ENCODE data around the gene C13orf42.
"Not testable (repeated sequence)": the region's sequence is repeated elsewhere in the genome, so short reads cannot be mapped to it uniquely, and the experiment has no call there.

The C13orf42 gene

DNA sequence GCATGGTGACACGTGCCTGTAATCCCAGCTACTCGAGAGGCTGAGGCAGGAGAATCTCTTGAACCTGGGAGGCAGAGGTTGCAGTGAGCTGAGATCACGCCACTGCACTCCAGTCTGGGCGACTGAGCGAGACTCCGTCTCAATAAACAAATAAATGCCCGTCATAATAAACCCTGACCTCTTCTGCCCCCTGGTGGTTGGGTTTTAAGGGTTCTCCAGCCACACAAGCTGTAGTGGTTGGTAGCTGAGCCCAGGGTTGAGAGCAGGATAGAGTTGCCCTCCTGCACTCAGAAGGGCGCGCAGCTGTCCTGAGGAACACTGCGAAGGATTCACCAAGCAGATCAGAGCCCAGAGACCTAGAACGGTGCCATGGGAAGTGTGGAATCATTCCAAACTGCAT lies 9.8 kb upstream of the C13orf42 start:
- ATAC-seq = not testable (repeated sequence)

DNA sequence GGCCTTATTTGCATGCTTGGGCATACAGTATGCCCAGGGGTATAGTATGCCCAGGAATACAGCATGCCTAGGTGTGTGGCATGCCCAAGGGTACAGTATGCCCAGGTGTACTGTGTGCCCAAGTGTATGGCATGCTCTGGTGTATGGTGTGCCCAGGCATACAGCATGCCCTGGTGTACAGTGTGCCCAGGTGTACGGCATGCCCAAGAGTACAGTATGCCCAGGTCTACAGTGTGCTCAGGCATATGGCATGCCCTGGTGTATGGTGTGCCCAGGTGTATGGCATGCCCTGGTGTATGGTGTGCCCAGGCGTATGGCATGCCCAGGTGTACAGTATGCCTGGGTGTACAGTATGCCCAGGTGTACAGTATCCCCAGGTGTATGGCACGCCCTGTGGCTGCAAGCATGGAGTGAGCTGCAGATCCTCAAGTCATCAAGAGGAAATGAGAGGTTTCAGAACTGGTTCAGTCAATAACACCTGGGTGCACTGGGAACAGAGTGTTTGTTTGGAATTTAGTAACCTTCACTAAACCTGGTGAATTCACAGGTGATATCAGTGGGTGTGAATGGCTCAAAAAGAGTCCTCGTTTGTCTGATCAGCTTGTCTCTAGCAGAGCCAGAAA lies 7.8 kb upstream of the C13orf42 start:
- no peak for ATAC-seq

DNA sequence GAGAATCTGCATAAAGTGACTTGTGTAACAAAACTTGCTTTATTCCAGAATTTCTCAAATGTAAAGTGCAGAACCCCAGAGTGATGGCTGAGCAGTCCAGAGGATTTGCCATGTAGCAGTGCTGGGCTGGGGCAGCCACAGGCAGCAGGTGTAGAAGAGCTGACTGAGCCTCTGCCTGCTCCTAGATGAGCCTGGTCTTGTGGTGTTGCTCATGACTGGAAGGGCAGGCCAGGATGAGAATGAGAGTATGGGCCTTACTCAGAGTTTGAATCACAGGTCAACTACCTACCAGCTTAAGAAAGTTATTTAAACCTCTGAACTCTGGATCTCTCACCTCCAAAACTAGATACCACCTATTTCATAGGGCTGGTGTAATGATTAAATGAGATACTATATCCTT lies 2.9 kb upstream of the C13orf42 start:
- no peak for ATAC-seq

DNA sequence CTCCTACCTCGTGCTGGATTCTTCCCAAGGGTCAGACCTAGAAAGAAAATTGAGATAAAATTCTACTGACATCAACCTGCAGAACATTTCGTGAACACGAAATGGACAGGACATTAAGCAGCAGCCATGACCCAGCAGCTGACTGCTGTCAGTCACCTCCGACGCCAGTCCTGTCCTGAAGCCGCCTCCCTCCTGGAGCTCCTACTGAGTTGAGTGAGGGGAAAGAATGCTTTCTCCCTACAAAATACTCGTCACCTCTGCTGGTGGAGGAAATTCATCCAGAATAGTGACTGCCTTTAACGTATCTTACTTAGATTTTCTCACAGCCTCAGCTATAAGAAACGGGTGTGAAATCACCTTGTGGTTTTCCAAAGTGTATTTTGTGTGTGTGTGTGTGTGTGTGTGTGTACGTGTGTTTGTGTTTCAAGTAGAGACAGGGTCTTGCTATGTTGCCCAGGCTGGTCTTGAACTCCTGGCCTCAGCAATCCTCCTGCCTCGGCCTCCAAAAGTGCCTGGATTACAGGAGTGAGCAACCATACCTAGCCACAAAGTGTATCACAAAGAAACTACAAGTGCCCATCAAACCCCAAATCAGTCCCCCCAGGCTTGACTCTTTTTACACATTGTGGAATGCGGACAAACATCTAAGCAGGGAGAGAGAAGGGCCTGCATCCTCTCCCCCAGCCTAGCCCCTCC lies 2.3 kb upstream of the C13orf42 start:
- no peak for ATAC-seq

DNA sequence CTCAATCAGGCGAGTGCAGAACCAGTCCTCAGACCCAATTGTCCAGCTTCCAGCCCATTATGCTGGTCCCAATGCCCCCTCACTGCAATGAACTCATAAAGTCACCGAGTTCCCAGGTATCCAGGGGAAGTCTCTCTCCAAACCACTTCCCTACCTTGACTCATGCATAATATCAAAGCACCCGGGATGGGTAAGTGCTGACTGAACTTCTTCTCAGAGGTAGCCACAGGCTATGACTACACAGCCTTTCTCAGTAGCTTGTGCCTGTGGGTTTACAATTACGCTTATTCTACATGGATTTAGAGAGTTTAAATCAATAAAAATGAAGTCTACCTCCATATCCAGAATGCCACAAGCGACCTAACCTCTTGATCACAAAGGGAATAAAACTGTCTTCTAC lies 1.7 kb upstream of the C13orf42 start:
- ATAC-seq = no peak

DNA sequence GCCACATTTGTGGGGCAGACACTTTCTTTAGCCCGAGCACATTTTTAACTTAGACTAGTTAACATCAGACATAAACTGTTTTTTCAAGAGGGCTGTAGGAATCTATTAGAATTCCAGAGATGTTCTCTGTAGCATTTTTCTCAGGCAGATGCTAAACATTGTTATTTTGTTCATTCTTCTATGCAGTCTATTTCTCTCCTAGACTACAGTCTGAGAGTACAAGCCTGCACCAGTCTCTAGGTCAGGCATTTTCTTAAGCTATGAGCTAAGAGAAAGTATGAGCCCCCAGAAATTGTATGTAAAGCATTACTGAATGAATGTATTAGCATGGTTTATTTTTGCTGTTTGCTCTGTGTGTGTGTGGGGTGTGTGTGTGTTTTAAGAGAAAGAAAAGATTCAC lies 923 bp upstream of the C13orf42 start:
- no peak for ATAC-seq

DNA sequence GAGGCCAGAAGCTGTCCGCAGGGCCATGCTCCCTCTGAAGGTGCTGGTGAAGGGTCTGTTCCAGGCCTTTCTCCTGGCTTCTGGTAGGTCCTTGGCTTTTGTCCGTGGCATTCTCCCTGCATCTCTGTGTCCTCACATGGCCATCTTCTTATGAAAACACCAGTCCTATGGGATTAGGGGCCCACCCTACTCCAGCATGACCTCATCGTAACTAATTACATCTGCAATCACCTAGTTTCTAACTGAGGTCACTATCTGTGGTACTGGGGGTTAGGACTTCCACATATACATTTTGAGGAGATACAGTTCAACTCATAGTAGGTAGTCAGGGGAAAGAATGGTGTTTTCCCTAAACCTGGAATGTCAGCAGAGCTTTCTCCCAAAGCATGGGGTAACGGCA lies 3.1 kb downstream of the C13orf42 start:
- no peak for ATAC-seq

DNA sequence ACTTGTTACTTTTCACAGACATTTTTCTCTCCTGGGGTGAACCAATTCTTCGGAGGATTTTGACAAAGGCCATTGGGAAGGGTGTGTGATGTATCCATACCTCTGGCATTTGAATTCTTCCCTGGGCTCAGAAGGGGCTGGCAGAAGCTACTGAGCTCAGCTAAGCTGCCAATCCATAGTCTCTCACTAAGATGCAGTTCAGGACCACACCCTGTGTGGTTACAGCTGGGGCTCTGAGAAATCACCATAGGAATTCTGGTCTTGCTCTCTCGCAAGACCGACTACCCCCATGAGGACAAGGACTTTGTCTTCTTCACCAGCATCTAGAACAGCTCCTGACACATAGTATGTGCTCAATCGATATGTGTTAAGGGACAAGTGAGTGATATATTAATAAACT lies 6.0 kb downstream of the C13orf42 start:
- no peak for ATAC-seq

DNA sequence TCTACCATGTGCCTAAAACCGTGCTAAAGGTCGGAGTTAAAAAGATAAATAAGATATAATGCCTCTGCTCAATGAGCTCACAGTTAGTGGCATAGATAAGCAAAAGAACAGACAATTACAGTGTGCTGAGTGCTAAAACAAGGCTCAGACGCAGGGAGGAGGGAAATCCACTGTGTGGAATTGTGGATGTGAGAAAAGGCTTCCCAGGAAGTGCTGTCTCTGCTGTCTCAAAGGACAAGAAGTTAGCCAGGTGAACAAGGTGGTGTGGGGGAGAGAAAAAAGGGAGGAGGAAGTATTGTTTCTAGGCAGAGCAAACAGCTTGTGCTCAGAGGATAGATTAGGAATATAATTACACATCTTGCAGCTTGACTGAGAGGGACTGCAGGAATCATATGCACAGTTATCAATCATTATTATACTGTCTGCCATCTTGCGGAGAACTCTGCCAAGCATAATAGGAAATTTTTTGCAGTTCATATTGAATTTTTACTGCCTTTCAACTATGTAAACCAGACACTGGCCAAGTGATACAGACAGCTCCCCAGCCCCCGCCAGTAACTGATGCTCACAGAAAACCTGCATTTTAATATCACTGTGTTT lies 9.3 kb downstream of the C13orf42 start:
- ATAC-seq = no peak

DNA sequence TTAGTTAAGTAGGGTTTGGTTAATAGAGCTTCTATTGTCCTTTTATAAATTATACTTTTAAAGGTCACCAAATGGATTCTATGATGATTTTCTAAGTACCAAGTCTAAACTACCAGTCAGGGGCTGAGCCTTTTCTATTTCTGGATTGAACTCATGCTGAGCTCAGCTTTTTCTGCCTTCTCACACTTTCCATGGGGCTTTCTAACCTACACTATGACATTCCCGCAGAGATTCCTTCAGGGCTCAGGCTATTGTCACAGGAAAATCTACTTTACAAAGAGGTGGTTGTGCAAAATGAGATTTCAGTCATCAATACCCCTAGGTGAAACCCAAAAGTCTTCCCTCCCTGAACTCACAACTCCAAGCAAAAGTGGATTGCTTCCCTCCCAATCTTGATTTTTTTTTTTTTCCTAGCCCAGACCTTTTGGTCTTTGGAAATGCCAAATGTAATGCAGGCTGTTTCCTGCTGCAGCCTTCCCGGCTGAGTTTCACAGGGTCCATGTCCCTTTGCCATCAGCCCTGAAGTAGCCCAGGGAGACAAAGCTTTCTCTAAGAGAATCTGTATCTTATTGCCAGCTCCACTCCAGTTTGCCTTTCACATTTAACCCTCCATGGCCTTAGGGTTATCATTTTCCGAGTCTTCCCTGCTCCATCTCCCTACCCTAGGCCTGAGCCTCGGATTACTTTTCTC lies 13.6 kb downstream of the C13orf42 start:
- no peak for ATAC-seq

DNA sequence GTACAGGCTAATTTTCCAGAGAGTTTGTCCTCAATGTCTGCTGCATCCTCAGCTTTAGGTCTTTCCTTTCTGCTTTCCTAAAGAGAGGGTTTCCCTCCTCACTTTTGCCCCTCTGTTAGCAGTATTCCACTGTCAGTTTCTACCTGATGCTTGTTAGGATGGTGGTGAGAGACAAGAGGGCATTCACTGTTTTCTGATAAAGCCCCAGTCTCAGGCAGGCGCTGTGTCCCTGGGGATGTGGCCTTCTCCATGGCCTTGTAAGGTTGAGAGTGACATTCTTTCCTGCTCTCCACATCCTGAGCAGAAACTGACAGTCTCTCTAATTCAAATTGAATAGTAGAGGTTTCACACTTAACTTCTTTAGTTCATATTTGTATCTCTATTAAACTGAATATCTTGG lies 14.9 kb downstream of the C13orf42 start:
- ATAC-seq = no peak

DNA sequence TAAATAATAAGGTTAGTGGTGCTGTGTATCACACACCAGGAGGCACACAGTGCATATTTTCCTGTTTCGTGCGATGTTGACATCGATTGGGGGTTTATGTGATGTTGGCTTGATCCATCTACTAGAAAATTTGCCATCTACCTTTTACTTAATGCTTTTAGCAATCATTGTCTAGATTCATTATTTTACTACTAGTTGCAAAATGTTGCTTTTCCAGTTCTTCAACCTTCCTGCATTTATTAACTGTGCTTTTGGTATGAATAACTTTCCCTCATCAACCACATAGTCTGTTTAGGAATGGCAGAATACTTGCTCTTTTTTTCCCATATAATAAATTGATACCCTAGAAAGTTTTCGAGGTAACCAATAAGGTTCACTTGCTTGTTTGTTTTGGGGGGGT lies 17.5 kb downstream of the C13orf42 start:
- ATAC-seq = no peak

DNA sequence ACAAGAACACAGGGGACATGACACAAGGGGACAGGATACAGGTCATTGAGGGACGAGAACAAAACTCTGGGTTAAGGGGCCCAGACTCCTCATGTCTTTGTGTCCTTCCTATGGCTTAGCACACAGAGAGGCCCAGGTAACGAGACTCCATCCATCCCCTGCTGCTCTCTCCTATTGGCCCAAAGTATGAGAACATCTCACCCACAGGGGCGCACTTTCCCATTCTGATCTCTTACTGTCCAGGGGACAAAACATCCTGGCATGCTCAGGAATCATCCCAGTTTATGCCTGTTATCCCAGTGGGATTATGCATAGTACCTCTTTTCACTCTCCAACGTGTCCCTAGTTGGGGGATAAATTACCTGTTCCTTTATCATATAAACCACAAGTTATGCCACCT lies 19.2 kb downstream of the C13orf42 start:
- no peak for ATAC-seq

DNA sequence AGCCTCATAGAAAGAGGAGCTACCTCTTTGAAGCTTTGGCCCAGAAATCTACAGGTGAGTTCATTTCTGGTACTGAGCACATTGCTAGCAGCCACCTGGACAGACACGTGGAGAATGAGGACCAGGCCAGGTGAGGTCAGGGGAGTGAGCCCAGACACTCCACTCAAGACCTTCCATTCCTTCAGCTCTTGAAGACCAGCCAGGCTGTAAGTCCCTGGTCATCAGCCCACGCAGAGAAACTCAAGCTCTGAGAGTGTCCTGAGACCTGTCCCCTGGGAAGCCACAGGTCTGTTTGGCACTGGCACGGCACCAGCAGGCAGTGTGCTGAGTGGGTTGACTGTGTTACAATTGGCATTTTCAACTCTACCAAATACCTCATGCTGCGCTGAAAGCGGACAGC lies 27.4 kb downstream of the C13orf42 start:
- ATAC-seq = no peak

DNA sequence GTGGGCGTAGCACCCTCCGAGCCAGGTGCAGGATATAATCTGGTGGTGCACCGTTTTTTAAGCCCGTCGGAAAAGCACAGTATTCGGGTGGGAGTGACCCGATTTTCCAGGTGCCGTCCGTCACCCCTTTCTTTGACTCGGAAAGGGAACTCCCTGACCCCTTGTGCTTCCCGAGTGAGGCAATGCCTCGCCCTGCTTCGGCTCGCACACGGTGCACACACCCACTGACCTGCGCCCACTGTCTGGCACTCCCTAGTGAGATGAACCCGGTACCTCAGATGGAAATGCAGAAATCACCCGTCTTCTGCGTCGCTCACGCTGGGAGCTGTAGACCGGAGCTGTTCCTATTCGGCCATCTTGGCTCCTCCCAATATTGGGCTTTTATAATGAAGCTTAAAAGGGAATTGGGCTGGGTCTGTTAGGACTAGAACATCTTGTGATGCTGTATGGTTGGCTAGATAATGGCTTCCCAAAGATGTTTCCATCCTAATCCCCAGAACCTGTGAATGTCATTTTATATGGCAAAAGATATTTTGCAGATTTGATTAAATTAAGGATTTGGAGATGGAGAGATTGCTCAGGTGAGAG lies 30.5 kb downstream of the C13orf42 start:
- not testable (repeated sequence) for ATAC-seq

DNA sequence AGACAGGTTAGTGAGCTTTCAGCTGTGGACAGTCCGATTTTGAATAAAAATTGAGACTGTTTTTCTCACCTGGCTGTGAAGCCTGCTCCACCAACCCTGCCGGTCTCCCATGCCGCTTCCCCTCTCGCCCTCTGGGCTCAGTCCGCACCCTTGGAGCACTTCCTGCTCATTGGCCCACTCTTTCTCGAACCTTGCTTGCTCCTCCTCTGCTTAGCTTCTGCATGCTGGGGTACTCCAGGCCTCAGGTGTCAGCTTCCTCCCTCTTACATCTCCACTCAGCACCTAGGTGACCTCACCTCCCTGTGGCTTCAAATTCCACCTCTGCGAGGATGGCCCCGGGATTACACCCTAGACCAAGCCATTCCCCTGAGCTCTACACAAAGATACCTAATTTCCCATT lies 39.6 kb downstream of the C13orf42 start:
- no peak for ATAC-seq

DNA sequence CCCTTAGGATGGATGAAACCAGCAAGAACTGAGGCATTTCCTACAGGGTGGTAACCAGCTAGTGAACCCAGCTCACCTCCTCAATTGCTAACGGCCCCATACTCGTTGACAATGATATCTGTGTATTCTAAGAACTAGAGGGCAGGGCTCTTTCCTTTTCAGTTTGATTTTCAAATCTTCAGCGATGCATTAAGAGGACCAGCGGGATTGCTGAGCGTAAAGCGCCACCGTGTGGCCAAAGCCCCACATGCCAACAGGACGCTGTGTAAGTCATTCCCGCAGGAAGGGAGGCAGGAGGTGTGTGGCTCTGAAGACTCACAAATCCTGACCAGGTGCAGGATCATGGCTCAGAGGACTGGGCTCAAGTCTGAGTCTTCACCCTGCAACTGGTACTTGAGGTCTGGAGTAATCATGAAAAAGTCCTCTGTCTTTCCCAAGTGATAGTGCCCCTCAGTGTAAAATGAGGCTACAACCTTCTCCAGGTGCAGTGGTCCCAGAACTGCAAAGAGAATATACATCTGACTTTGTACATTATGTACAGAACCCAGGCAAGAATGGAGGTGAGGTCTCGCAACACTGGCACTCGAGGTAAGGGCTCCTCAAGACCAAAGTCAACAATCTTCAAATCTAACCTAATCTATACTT lies 40.9 kb downstream of the C13orf42 start:
- peak; percentile 82 to 87 for ATAC-seq

DNA sequence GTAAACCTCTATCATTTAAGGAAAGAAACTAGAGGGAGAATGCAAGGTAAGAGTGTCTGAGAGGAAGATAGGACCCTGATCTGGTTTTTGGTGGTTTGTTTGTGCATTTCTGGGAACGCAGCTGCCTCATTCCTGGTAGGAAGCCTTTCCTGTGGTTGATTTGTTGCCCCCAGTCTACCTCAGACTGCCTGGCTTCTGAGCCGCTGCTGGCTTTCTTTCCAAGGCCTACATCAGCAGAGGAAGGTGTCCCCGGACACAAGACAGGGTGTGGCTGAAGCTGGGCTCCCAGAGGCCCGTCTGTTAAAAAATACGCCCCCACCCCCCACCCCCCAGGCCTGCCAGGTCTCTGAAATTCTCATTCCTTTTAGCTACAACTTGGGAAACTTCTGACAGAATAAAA lies 42.6 kb downstream of the C13orf42 start:
- ATAC-seq = no peak

DNA sequence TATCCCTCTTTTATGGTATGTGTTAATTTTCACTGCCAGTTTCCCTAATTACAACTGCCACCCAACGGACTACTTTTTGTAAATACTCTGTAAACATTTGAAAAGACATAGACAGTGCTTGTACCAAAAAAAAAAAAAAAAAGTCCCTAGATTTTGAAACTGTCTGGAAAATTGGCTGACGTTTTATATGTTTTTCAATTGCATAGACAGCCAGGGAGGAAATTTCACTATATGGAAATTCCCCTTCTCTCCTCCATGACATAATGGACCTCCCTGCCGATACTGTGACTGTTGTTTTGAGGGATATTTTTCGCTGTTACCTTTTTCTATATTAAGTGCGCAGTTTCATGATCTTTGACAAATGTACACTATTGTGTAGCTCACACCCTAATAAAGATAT lies 43.4 kb downstream of the C13orf42 start:
- ATAC-seq = no peak

DNA sequence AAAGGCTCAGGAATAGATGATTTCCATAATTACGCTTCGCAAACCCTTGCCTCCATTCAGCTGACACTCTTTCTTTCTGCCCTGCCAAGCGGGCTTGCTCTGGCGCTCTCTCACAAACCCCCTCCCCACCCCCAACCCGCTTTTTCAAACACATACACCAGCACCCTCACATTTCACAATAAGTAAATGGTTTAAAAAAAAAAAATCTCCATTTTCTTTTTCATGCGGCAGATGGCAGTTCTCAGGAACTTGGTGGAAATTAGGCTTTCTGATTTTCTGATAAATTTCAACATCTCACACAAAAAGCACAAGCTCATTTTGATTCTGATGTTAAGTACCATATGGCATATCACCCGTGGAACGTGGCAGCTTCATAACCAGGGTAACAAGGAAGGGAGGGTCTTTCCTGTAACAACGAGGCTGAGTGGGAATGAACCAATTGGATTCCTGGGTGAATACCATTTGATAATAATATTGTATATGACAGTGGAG lies 43.8 kb downstream of the C13orf42 start:
- ATAC-seq = no peak

DNA sequence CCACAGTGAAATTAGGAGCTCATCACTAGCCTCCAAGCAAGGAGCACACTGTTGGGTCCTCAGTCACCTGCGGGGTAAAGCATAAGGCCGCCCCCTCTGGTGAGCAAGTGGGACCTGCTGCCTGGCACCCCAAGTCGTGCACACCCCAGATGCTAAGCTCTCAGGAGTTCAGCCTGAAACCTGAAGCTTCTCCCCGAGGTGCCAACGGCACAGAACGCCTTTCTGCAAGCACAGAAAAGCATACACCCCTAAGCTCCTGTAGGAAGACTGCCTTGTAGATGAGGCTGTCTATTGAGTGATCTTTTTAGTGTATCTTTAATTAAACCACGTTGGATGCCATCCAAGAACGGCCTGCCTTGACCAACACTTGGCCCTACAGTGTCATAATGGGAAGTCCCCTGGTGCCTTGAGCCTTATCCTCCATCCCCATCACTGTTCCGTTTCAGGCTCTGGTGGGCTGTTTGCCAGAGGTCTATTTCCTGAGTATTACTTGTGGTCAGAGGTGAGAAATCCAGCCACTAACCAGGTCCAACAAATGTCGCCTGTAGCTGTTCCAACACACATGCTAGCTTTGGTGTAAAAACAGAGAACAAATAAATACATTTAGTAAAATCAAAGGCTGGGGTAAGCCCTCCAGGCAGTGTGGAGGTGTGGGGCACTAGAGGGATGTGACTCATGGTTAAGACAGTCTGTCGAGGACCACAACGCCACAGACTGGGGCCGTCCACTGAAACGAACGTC lies 44.8 kb downstream of the C13orf42 start:
- ATAC-seq = no peak

Data from activated CD4-positive, CD25-positive, alpha-beta regulatory T cell treated with anti-CD3 and anti-CD28 coated beads, Interleukin-2, amount 50 U/mL, for 24 hours (primary cell).